Stimulated activated CD4-positive, alpha-beta T cell treated with anti-CD3 and anti-CD28 coated beads, Interleukin-1b, Interleukin-23, amount 100 ng/mL, for 1 hour (primary cell): ENCODE measurements around the gene PIAS4.

Source experiments
- DNase-seq, 2 donors: peaks; one replicate each; pipeline ENCODE4 v3.0.0-alpha.2; 2020; ENCODE audit warnings: low read depth in 2 of 2

Gene PIAS4

DNA sequence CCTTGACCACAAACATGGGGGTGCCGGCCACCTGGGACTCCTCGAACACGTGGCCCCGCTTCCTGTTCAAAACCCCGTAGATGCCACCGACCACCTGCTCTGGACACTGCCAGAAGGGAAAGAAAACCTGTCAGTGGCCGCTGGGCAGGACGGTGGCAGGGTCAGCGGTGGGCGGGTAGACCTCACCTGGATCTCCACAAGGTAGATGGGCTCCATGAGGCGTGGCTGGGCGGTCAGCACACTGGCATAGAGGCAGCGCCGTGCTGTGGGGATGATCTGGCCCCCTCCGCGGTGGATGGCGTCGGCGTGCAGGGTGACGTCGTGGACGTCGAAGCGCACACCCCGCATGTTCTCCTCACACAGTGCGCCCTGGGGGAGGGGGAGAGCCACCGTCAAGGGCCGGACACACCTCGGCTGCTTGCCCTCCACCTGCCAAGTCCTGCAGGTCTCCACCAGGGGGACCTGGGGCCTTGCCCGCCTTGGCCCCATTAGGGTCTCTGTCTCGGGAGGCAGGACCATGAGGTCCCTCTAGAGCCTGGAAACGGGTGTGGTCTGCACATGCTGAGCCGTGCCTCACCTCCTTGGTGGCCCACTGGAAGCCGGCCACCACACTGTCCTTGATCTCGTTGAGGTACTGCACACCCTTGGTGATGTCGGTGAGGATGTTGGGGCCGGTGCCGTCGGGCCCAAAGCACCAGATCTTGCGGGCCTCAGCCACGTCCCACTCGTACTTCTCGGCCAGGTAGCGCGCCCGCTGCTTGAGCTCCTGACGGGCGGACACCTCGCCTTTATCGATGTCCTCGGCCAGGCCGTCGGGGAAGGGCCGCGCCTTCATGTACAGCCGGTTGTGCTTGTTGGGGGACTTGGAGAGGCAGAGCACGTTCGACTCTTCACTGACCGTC is 30.0 kb upstream of the PIAS4 start:
- no peak for DNase-seq

DNA sequence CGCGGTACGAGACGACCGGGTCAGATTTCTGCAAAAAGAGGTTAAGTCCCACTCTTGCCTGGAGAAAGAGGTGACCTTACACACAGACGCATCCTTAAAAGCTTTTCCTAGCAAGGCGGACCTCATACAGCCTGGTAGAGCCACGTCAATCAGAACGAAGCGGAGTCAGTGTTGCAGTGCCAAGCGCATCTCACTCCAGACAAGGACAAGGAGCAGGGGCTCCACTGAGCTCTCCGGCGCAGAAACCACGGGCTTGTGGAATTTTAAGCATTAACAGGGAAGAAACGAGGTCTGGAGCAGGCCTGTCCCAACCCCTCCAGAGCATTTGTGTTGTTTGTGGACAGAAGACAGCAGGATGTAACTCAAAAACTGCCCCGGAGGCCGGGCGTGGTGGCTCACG is 29.4 kb upstream of the PIAS4 start:
- DNase-seq: no peak

DNA sequence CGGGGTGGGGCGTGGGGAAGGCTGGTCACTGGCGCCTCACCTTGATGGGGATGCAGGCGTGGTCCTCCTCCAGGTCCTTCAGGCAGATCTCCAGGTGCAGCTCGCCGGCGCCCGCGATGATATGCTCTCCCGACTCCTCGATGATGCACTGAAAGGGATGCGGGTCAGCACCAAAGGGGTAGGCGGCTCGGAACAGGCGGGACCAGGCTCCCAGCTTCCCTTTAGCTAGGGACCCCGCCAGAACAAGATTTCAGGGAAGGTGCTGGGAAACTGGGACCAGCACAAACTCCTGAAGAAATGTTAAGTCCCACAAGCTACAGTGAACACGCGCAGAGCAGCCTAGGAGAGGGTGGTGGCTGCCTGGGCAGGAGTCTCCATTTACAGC is 28.3 kb upstream of the PIAS4 start:
- no peak for DNase-seq

DNA sequence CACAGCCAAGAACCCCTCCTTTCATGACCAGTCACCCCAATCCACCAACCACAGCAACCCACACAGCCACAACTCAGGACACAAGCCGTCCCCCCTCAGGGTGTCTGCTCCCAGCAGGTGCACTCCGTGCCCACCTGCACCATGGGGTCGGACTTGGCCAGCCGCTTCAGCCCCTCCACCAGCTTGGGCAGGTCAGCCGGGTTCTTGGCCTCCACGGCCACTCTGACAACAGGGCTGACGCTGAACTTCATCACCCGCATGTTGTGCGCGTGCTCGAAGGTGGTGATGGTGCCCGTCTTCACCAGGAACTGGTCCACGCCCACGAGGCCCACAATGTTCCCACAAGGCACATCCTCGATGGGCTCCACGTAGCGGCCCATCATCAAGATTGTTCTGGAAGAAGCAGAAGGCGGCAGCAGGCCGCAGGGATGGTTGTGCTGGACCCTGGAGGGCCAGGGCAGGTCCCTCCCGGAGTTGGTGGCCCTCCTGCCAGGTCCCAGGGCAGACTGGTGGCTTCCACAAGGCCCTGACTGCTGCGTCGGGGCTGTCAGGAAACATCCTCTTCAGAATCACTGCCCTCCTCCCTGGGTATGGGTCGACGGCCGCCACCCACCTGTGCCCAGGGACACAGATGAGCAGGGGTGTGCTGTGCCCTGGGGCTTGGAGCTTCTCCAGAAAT is 27.7 kb upstream of the PIAS4 start:
- no peak for DNase-seq

DNA sequence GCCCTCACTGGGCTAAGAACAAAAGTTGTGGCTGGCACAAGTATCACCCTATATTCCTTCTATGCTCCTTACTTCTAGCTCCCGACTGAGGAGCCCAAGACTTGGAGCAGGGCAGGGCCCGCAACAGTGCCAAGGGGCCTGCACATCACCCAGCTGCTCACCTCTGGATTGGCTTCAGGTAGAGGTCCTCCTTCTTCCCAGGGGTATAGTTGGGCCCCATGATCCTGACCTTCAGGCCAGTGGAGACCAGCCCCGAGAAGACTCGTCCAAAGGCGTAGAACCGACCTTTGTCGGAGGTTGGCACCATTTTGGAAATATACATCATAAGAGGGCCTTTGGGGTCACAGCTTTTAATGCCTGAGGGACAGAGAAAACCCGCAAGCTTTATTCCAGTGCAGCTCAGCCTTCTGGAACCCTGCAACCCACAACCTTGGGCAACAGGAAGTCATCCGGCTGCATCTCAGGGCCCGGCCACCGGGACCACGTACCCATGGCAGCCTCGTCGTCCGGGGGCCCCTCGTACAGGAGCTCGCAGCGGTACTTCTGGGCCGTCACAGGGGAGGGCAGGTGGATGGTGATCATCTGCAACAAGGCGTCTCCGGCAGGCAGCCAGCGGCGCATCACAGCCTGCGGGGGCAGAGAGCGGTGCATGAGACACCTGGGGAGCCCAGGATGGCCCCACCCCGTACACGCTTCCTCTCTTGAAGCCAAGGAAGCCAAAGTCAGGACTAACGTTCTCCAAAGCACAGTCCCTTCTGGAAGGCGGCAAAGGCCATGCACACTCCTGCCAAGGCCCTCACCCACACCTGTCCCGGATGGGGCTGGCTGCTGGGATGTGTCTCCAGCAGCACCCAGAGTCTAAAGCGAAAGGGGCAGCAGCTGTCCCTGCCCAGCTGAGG is 26.9 kb upstream of the PIAS4 start:
- no peak for DNase-seq

DNA sequence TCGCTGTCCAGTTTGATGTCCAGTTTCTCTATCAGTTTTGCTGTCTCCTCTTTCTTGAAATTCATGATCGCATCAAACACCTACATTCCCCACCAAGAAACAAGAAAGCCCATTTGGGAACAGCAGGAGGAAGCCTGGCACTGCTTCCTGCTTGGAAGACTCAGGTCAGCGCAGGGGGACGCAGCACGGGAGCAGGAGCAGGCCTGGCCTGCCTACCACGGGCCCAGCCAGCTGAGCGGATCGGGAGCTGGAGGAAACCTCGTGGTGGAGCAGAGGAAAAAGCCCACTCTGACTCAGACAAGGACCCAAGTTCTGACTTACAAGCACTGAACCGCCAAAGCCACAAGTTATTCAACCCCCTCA is 26.2 kb upstream of the PIAS4 start:
- no peak for DNase-seq

DNA sequence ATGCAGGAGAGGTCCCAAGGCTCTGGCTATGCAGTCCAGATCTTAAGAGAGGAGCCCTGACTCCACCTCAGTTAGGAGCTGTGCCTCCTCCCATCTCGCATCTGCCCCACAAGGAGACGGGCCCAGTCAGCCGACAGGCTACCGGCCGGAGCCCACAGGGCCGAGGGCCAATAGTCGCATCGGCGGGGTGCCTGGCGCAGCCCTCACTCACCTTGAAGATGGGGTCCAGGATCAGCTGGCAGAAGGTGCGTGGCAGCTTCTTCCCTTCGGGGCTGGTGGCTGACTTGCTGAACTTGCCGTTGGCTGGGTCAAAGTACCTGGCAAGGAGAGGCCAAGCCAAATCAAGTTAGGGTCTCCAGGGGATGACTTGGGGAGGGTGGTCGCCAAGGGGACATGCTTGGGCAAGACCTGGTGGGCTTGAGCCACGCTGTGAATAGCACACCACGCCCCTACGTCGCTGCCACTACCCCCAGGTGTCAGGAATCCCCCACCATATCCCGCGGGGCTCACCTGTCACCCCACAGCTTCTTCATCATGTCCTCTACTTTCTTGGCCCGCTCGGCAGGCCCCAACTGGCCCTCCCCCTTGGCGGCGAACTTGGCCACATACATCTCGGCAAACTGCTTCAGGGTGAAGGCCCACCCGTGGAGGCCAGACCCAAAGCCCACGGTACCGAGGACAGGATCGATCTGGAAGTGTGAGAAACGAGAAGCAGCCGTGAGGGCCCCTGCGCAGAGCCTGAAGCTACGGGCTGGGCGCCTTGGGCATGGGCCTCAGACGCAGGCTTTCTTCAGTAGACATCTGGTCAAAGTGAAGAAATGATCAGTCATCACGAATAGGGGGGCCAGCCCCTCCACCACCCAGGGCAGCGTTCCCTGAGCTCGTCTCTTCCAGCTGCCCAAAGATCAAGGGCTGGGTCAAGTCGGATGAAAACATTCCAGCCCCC is 25.5 kb upstream of the PIAS4 start:
- DNase-seq: no peak

DNA sequence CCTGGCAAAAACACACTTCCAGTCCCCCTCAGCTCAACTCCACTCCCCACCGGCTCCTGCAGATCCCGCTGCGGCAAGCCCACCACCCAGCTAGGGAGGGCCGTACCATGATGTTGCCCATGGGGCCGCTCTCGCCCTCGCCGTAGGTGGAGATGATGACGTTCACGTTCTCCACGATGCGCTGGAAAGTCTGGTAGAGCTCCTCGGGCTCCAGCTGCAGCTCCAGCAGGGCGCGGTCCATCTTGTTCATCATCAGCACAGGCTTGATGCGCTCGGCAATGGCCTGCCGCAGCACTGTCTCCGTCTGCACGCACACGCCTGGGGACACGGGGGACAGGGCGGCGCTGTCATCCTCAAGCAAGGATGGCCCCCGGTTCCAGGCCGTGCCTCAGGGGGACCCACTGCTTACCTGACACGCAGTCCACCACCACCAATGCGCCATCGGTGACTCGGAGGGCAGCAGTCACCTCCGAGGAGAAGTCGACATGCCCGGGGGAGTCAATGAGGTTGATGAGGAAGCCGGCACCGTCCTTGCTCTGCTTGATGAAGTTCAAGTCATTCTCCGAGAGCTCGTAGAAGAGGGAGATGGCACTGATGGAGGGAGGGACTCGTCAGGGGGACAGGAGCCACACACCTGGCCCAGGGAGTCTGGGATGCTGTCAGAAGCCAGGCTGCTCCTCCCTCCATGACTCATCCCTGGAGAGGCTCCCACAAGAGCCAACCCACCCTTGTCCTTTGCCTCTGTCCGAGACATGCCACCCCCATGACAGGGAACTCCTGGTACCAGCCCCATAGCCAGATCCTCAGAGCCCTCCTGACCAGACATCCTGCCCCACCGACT is 24.6 kb upstream of the PIAS4 start:
- DNase-seq: no peak

DNA sequence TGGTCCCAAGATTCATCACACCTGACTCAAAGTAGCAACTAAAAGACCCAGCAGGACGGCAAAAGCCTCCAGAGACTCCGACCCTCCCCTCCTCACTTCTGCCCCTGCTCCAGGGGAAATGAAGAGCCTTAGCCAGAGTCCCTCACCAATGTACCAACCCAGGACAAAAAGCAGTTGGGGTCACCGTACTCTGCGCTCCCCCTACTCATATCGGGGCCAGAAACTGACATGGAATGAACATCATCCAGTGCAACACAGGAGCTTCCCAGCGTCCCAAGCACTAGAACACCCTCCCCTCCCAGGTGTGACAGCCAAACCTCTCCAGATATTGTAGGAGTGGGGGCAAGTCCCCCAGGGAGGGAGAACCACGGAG is 24.0 kb upstream of the PIAS4 start:
- DNase-seq: no peak

DNA sequence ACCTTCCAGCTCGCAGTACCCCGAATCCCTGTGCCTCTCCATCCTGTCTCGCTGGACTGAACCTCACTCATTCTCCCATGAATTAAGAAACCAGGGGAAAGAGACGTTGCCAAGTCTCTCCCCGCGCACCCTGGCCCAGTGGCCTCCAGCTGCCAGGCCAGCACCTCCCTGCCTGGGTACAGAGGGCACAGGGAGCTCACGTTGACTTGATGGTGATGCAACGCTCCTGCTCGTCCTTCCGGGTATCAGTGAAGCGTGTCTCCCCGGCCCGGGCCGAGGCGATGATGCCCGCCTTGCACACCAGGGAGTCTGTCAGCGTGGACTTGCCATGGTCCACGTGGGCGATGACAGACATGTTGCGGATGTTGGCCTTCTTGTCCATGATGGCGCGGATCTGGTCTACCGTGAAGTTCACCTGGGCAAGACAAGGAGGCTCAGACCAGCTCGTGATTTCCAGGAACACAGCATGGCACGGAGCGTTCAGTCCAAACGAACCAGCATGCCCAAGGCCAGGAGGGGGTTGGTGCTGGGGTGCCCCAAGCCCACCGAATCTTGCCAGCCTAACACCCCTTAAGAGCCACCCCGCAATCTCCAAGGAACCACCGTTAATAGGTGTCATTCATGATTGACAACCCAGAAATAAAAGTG is 23.5 kb upstream of the PIAS4 start:
- DNase-seq: no peak

DNA sequence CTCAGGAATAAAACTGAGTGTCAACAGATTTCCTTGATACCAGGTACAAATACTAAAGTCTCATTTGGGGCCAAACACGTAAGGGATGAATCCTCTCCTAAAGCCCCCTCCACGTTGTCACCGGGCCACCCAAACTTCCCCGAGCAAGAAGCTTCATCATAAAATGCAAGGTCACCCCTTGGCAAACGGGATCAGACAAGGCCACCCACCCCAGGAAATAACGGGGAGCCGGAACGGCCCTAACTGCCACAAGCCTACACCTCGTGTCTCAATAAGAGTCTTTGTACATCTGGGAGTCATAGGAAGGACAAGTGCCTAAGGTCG is 23.0 kb upstream of the PIAS4 start:
- no peak for DNase-seq

DNA sequence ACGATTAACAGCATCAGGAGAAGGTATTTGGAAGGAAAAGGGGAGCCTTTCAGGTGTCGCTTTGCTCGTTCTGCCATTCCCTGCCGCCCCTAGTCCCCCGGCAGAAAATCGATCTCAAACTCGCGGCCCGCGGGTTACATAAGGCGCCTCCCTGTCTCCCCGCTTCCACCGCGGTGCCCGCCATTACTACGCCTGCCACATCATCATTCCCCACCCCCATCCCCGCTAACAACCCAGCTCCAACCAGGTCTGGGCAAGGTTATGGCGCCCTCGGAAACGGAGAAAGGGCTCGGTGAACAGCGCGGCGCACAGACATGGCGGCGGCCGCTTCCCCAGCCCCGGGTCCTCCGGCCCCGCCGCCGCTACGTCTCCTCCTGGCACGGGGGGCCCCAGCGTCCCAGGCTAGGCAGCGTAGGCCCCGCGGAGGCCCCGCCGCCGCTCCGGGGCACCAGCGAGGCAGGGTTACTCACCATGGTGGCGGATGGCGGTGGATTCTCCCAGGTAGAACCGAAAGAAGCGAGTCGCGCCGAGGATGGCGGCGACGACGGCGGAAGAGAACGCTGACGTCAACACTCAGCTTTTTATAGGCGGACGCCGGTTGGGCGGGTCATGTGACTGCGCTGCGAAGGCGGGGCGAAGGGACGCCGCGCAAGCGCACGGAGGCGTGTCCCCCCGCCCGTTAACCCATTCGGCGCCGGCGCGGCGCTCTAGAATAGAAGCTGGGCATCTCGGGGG is 22.5 kb upstream of the PIAS4 start, which contains the start of gene EEF2:
EEF2 (minus strand) TSS at position 556 of the 735 bp plus-strand sequence; CDS start at position 473, 83 bp downstream.
- DNase-seq: peak; percentile 85 to 86

DNA sequence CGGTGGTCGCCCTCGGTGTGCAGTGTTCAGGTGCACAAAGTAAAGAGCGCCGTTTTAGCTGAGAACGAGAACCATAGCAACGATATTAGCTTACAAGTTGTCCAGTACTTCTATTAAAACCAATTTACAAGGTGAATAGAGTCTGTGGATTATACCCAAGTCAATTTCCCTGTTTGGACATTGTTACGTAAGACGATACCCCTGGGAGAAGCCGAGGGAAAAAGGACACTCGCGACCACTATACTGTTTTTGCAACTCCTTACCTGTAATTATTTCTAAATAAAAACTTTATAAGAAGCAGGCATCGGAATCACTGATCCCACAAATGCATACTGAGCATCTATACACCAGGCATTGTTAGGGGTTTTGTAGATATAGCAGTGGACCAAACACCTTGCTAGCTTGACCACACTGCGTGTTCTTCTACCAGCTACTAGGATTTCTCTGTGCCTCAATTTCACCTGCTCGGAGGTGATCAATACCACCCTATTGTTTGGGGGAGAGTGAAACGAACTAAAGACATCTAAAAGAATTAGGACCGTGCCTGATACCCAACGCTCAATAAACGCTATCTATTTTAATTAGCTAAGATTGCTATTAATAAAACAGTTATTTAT is 21.8 kb upstream of the PIAS4 start:
- no peak for DNase-seq

DNA sequence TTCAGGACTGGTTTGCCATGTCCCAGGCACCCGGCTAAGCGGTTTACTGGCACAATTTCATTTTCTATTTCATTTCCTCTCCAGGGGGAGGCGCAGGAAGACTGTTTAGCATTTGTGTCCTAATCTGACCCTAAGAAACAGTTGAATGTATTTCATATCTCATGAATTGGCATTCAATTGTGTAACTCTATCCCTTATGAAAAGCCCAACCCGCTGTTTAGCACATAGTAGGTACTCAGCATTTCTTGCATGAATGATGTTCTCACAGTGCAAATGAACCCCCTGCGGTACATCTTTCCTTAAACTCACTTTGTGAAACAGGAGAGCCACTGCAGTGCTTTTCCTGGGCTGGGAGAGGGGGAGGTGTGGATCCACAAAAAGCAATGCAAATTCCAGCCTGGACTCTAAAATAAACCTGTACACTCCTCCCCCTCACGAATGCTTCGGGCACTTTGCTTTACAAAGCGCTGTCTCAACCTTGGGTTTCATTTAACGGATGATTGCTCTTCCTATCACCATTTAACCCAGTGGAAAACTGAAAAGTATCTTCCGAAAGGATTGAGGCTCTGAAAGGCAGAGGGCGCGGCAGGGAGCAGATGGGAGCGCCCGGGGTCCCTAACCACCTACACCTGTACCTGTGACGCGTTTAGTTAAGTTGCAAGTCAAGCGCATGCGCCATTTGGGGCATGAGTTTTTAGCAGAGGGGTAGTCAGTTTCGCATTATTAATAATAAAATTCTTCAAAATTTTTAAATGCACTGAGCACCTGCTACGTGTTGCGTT is 21.1 kb upstream of the PIAS4 start:
- no peak for DNase-seq

DNA sequence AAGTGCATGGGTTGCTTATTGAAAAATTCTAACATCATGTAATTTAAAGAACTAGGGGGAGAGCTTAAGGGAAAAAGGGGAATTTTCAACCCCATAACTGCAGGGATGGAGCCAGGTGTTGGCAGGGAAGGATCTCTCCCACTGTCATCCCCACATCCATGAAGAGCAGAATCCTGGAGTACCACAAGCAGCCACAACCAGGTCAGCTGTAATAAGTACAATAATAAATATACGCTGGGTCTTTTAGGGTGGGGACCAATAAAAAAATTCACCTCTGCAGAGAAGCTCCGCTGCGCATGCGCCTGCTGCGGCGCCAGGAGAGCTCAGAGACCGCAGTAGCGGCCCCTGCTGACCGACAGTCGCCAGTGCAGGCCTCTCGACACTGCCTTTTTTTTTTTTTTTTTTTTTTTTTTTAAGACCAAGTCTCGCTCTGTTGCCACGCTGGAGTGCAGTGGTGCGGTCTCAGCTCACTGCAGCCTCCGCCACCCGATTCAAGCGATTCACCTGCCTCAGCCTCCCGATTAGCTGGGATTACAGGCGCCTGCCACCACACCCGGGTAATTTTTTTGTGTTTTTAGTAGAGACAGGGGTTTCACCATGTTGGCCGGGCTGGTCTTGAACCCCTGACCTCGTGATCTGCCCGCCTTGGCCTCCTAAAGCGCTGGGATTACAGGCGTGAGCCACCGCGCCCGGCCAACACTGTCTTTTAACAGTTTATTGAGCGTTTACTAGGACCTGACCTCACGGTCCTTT is 19.7 kb upstream of the PIAS4 start:
- DNase-seq: peak; percentile 76 to 80

DNA sequence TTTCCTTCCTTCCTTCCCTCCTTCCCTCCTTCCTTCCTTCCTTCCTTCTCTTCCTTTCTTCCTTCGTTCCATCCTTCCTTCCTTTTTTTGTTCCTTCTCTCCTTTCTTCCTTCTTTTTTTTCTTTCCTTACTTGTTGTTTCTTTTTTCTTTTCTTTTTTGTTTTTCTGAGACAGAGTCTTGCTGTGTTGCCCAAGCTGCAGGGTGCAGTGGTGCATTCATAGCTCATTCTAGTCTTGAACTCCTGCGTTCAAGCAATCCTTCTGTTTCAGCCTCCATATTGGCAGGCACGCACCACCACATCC is 16.8 kb upstream of the PIAS4 start:
- DNase-seq: no peak

DNA sequence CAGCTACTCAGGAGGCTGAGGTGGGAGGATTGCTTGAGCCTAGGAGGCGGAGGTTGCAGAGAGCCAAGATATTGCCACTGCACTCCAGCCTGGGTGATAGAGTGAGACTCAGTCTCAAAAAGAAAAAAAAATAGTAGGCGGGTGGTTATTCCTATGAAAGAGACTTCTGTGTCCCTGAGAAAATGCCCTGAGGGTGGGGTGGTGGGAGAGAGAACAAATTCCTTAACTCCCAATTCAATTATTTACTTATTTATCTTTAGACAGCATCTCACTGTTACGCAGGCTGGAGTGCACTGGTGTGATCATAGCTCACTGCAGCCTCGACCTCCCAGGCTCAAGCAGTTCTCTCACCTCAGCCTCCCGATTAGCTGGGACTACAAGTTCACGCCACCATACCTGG is 11.9 kb upstream of the PIAS4 start:
- no peak for DNase-seq
